GM23338 (cell line): ENCODE measurements around the gene PNLIPRP3. TPM values are rescaled to one million over a fixed set of nuclear protein-coding genes. Genes with fewer than 3 reads are reported as not detected.

Experiments used
- polyA plus RNA-seq: library from polyadenylated mRNA; unstranded; fragments of >200 nt; fragmentation: Nextera tagmentation; extraction: Ambion mirVana; gene quantifications from 2 replicates; pipeline ENCODE4 v1.2.1, GENCODE V29; 2016
- small RNA-seq: library from RNA; depleted of rRNA; stranded (forward); fragments of <200 nt; gene quantifications from one replicate; pipeline ENCODE3, GENCODE V24; 2014; ENCODE audit warnings: low replicate concordance
- total RNA-seq: library from RNA; depleted of rRNA; stranded (reverse); fragments of >200 nt; shearing (Covaris generic); gene quantifications from 2 replicates; pipeline ENCODE4 v1.2.3, GENCODE V29; 2014; rRNA removed

The PNLIPRP3 gene
- total and polyA plus RNA-seq, 2 experiments from 2014 or later = not detected

Small RNAs within 50 kb of the gene (small RNA-seq; reads per million reads assigned to genes)
- not detected for gene SNRPGP6

Other genes starting within 250 kb of the PNLIPRP3 start
- 2.5 and 2.8 TPM in 2 replicates for gene GFRA1, start 154.6 kb upstream of the PNLIPRP3 start, total RNA-seq
- gene GFRA1, start 154.6 kb upstream of the PNLIPRP3 start, polyA plus RNA-seq = 1.2 and 1.4 TPM in 2 replicates
- gene CCDC172, start 103.4 kb upstream of the PNLIPRP3 start, total RNA-seq = 3.8 and 4.6 TPM in 2 replicates
- gene CCDC172, start 103.4 kb upstream of the PNLIPRP3 start, polyA plus RNA-seq = 17.6 and 20.6 TPM in 2 replicates
- gene PNLIP, start 118.1 kb downstream of the PNLIPRP3 start, total RNA-seq = not detected in 2 replicates
- not detected in 2 replicates for gene PNLIP, start 118.1 kb downstream of the PNLIPRP3 start, polyA plus RNA-seq
- not detected in 2 replicates for gene PNLIPRP1, start 163.1 kb downstream of the PNLIPRP3 start, total RNA-seq
- gene PNLIPRP1, start 163.1 kb downstream of the PNLIPRP3 start, polyA plus RNA-seq = 0.21 TPM in 1 of 2 replicates, not detected in the other
- not detected in 2 replicates for gene PNLIPRP2, start 193.1 kb downstream of the PNLIPRP3 start, total RNA-seq
- gene PNLIPRP2, start 193.1 kb downstream of the PNLIPRP3 start, polyA plus RNA-seq = 0.19 and 0.24 TPM in 2 replicates